ENCODE measurements around the gene MDM4.

DNA sequence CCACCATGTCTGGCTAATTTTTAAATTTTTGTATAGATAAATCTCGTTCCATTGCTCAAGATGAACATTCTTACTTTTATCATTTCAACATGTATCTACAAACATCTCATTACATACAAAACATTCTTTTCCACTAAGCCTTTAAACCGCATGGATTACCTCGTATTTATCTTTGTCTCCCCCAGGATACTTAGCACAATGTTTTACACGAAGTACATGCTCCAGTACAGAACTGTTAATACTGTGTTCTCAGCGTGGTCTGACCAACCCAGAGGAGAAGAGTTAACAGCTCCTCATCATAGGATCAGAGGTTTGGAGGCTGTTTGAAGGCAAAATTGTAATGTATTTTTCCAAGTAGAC lies 29.0 kb upstream of the MDM4 start:
- TF ChIP-seq, protein P1, sequence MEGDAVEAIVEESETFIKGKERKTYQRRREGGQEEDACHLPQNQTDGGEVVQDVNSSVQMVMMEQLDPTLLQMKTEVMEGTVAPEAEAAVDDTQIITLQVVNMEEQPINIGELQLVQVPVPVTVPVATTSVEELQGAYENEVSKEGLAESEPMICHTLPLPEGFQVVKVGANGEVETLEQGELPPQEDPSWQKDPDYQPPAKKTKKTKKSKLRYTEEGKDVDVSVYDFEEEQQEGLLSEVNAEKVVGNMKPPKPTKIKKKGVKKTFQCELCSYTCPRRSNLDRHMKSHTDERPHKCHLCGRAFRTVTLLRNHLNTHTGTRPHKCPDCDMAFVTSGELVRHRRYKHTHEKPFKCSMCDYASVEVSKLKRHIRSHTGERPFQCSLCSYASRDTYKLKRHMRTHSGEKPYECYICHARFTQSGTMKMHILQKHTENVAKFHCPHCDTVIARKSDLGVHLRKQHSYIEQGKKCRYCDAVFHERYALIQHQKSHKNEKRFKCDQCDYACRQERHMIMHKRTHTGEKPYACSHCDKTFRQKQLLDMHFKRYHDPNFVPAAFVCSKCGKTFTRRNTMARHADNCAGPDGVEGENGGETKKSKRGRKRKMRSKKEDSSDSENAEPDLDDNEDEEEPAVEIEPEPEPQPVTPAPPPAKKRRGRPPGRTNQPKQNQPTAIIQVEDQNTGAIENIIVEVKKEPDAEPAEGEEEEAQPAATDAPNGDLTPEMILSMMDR (IDR thresholded peaks at IDR 0.05) = no peak
- no peak for TF ChIP-seq POLR2A (IDR thresholded peaks at IDR 0.05)
